Neuronal stem cell (in vitro differentiated cells): ENCODE results near the gene NCR3LG1.
A peak's percentile ranks its signal among the peaks of the same experiment; 100 is the strongest.

Source experiments
- DNase-seq: peaks from one replicate; pipeline ENCODE4 v3.0.0-alpha.2; 2013; ENCODE audit warnings: low spot score
- H2AFZ ChIP-seq: one replicate; pipeline ENCODE4 v1.6.1; 2013; ENCODE audit warnings: mild to moderate bottlenecking, low read length, inconsistent platforms
- H2AK5ac ChIP-seq: 2 replicates; pipeline ENCODE4 v1.6.1; 2013; ENCODE audit warnings: low read depth, mild to moderate bottlenecking, inconsistent platforms, low read length, moderate library complexity, mixed read lengths
- H2BK120ac ChIP-seq: 2 replicates; pipeline ENCODE4 v1.6.1; 2013; ENCODE audit warnings: low read depth, mild to moderate bottlenecking, inconsistent platforms, low read length, moderate library complexity, mixed read lengths
- H2BK12ac ChIP-seq: one replicate; pipeline ENCODE4 v1.6.1; 2013; ENCODE audit warnings: low read length, inconsistent platforms
- H2BK15ac ChIP-seq: 2 replicates; pipeline ENCODE4 v1.6.1; 2013; ENCODE audit warnings: mild to moderate bottlenecking, low read length, inconsistent platforms, mixed read lengths
- H2BK5ac ChIP-seq: one replicate; pipeline ENCODE4 v1.6.1; 2013; ENCODE audit warnings: inconsistent platforms, mild to moderate bottlenecking, low read length, moderate library complexity
- H3K14ac ChIP-seq: one replicate; pipeline ENCODE4 v1.6.1; 2013; ENCODE audit warnings: low read length, inconsistent platforms
- H3K18ac ChIP-seq: 2 replicates; pipeline ENCODE4 v1.6.1; 2013; ENCODE audit warnings: low read length, inconsistent platforms
- H3K23ac ChIP-seq: 2 replicates; pipeline ENCODE4 v1.6.1; 2013; ENCODE audit warnings: low read depth, mild to moderate bottlenecking, mixed read lengths, low read length, inconsistent platforms; ENCODE audit not compliant: poor library complexity
- H3K27ac ChIP-seq: replicated peaks from 3 replicates; pipeline ENCODE4 v1.5.1; 2013; ENCODE audit warnings: low read length, inconsistent platforms
- H3K27me3 ChIP-seq, 3 experiments: 2 replicates each; pipeline ENCODE4 v1.6.1; 2013; ENCODE audit warnings: low read length in 3 of 3, mild to moderate bottlenecking in 2 of 3, inconsistent platforms in 1 of 3, low read depth in 1 of 3, mixed read lengths in 1 of 3, moderate library complexity in 1 of 3; ENCODE audit not compliant: control insufficient read depth in 3 of 3, insufficient read depth in 3 of 3
- H3K36me3 ChIP-seq, 2 donors: replicated peaks in 1 of 2; 2 replicates each; pipeline ENCODE4 v1.6.1; 2013; ENCODE audit warnings: low read length in 2 of 2; ENCODE audit not compliant: control insufficient read depth in 2 of 2, insufficient read depth in 2 of 2
- H3K4ac ChIP-seq: 2 replicates; pipeline ENCODE4 v1.6.1; 2013; ENCODE audit warnings: inconsistent platforms, mild to moderate bottlenecking, low read length, moderate library complexity
- H3K4me1 ChIP-seq, 2 donors: 1 replicate in 1 of 2; 2 replicates in 1 of 2; pipeline ENCODE4 v1.6.1; 2013; ENCODE audit warnings: low read length in 2 of 2, low read depth in 1 of 2; ENCODE audit not compliant: control insufficient read depth in 2 of 2, insufficient read depth in 1 of 2
- H3K4me2 ChIP-seq: one replicate; pipeline ENCODE4 v1.6.1; 2013; ENCODE audit warnings: mild to moderate bottlenecking, low read length, inconsistent platforms; ENCODE audit not compliant: insufficient read depth, poor library complexity, severe bottlenecking
- H3K4me3 ChIP-seq, 2 donors: 2 replicates each; pipeline ENCODE4 v1.5.1; 2013; ENCODE audit warnings: low read length in 2 of 2, mild to moderate bottlenecking in 2 of 2, inconsistent platforms in 1 of 2, moderate library complexity in 1 of 2
- H3K79me1 ChIP-seq: one replicate; pipeline ENCODE4 v1.6.1; 2013; ENCODE audit warnings: low read depth, mild to moderate bottlenecking, inconsistent platforms, low read length, moderate library complexity
- H3K9ac ChIP-seq: one replicate; pipeline ENCODE4 v1.6.1; 2013; ENCODE audit warnings: mild to moderate bottlenecking, low read depth, low read length, inconsistent platforms; ENCODE audit not compliant: poor library complexity
- H3K9me3 ChIP-seq, 2 donors: replicated peaks in 1 of 2; 2 replicates each; pipeline versions ENCODE3 to v1.6.1; 2013; ENCODE audit warnings: low read length in 2 of 2, mild to moderate bottlenecking in 2 of 2, inconsistent platforms in 1 of 2, low read depth in 1 of 2, mixed read lengths in 1 of 2, moderate library complexity in 1 of 2; ENCODE audit not compliant: control insufficient read depth in 2 of 2, insufficient read depth in 1 of 2
- H4K8ac ChIP-seq: one replicate; pipeline ENCODE4 v1.6.1; 2013; ENCODE audit warnings: low read depth, mild to moderate bottlenecking, inconsistent platforms, low read length, moderate library complexity
- H4K91ac ChIP-seq: one replicate; pipeline ENCODE4 v1.6.1; 2013; ENCODE audit warnings: low read length, low read depth, mild to moderate bottlenecking, inconsistent platforms; ENCODE audit not compliant: poor library complexity
- WGBS, 2 donors: extraction: QIAGEN DNeasy Blood & Tissue Kit; methylation state at CpG; one replicate each; pipeline ENCODE4 v1.1.7; 2013; ENCODE audit warnings: missing lambda C conversion rate in 2 of 2, mixed read lengths in 1 of 2; ENCODE audit not compliant: insufficient read length in 2 of 2, insufficient replicate concordance in 1 of 2; ENCODE audit errors: extremely low coverage in 2 of 2; 5-methylcytosine and 5-hydroxymethylcytosine counted together

NCR3LG1 gene

DNA sequence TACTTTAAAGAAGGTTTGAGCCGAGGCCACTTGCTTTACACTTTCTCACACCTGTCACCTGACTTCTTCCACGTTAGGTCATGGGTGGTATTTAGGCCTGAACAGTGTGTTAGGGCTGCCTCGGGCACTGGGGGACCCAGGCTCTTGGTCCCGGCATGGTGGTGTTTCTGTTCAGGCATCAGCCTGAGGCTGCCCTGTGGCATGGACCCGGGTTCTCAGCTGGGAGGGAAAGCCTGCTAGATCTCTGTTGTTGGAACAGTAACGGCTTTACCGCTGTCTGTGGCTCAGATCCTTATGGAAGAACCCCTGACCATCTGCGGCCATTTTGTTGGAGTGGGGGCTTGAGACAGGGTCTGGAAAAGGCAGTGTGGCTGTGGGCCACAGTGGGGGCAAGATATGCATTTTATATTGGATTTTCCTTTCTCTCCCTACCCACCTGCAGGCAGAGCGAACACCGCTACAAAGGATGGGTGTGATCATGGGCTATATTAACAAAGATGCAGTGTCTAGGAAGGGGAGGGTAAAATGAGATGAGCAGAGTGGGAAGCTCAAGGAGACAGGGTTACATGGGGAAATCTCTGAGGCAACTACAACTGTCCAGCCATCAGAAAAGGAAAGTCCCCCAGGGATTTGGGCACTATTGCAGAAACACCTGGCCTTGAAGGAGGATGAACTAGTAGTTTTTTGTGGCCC, 38.5 kb downstream of the NCR3LG1 start:
- Histone ChIP-seq H2BK15ac (no peak overlapping the region), H3K27ac (no peak overlapping the region), H3K9ac (no peak overlapping the region), H4K91ac (no peak overlapping the region), H3K27me3 (peaks cover 0 to 52% (median 5%) of the 10 kb centered on the region in 3 experiments), H4K8ac (no peak overlapping the region), H3K4ac (no peak overlapping the region), H2AK5ac (no peak overlapping the region), H3K4me3 (peak overlapping the region in 1 of 2 donors; percentile 54), H2AFZ (peak overlapping the region; percentile 100), H3K4me1 (peaks cover 2 to 5% of the 10 kb centered on the region in 2 donors), H2BK120ac (no peak overlapping the region), H3K79me1 (no peaks in the 10 kb centered on the region), H3K18ac (peak overlapping the region; percentile 38), H3K9me3 (peaks cover 5 to 8% of the 10 kb centered on the region in 2 donors), H2BK12ac (no peak overlapping the region), H3K14ac (no peak overlapping the region), H3K23ac (no peak overlapping the region), H2BK5ac (no peak overlapping the region), H3K4me2 (peak overlapping the region; percentile 38), H3K36me3 (no peaks in the 10 kb centered on the region)
- DNase-seq, result no peak
- WGBS, 2 donors, result no CpG with 5 or more reads among the region's 10 CpGs

DNA sequence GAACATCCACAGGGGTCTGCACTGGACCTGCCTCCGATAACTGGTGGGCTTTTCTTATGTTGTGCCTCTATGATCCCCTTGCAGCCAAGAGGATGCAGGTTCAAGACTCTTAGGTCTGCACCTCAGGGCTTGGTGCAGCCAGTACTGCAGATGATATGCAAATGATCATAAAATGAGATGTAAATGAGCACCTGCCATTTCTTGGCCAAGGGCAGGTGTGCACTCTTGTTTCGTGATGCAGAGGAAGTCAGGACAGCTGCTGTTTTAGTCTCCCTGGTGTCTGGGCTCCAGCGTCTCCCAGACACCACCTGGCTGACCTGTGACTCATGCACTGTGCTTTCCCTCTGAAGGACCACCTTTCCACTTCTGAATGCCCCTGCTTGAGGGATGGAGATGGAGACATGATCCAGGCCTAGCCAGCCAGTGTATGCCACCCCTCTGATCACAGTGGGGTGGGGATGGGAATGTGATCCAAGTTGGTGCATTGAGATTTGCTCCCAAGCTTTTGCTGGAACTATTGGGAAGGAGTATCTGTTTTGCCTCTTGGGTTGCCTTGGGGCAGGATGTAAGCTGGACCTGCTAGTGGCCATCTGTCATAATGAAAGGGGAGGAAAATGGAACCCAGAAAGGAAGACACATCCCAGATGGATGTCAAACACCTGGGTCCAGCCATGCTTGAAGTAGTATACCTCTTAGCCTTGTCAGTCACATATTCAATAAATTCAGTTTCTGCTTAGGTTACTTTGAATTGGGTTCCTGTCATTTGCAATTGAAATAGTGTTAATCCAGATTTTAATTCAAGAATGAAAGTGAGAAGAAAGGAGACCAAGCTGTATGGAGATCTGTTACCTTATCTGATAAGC, 40.1 kb downstream of the NCR3LG1 start:
- H3K27me3 ChIP-seq, result peaks cover 0 to 49% (median 5%) of the 10 kb centered on the region in 3 experiments
- H3K4me3 ChIP-seq, result no peak overlapping the region
- WGBS, 2 donors, result no CpG with 5 or more reads among the region's 3 CpGs
- no peak for DNase-seq
- H3K9me3 ChIP-seq, result peaks cover 5 to 8% of the 10 kb centered on the region in 2 donors
- H3K36me3 ChIP-seq, result no peaks in the 10 kb centered on the region
- no peak overlapping the region for H3K23ac ChIP-seq
- no peak overlapping the region for H2AFZ ChIP-seq
- H3K4ac ChIP-seq, result no peak overlapping the region
- peak overlapping the region; percentile 40 for H2BK15ac ChIP-seq
- H2BK120ac ChIP-seq, result peak overlapping the region; percentile 6
- peaks cover 2 to 5% of the 10 kb centered on the region in 2 donors for H3K4me1 ChIP-seq
- no peak overlapping the region for H3K4me2 ChIP-seq
- H4K8ac ChIP-seq, result no peak overlapping the region
- H3K14ac ChIP-seq, result no peak overlapping the region
- H2BK5ac ChIP-seq, result no peak overlapping the region
- no peak overlapping the region for H2BK12ac ChIP-seq
- H4K91ac ChIP-seq, result peak overlapping the region; percentile 3
- no peak overlapping the region for H3K27ac ChIP-seq
- peak overlapping the region; percentile 71 for H2AK5ac ChIP-seq
- H3K18ac ChIP-seq, result no peak overlapping the region
- no peaks in the 10 kb centered on the region for H3K79me1 ChIP-seq
- no peak overlapping the region for H3K9ac ChIP-seq

DNA sequence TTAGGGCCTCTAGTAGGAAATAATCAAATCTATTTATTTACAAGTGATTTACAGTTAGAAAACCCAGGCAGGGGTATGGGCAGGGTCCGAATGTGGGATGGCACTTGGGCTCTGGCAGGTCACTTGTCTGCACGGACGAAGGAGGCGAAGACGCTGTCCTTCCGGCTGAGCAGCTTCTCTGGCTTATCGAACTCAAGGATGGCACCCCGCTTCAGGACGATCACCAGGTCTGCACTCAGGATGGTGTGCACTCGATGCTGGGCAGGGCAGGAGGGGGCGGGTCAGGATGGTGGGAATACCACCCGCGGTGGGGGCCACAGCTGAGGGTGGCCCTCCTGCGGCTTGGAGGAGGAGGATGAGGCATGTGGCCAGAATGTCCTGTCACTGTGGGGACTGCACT, 41.3 kb downstream of the NCR3LG1 start:
- H4K8ac ChIP-seq, result peak overlapping the region; percentile 31
- no peaks in the 10 kb centered on the region for H3K79me1 ChIP-seq
- peak overlapping the region; percentile 20 for H2AK5ac ChIP-seq
- peak overlapping the region; percentile 94 for H2BK15ac ChIP-seq
- no peak overlapping the region for H2BK12ac ChIP-seq
- H3K27me3 ChIP-seq, result peaks cover 0 to 40% (median 5%) of the 10 kb centered on the region in 3 experiments
- H3K4me1 ChIP-seq, result peaks cover 2 to 5% of the 10 kb centered on the region in 2 donors
- H3K4me3 ChIP-seq, result no peak overlapping the region
- no peak overlapping the region for H3K9ac ChIP-seq
- H3K23ac ChIP-seq, result no peak overlapping the region
- H3K36me3 ChIP-seq, result no peaks in the 10 kb centered on the region
- no peak overlapping the region for H2AFZ ChIP-seq
- no peak overlapping the region for H3K4ac ChIP-seq
- no peak overlapping the region for H4K91ac ChIP-seq
- DNase-seq, result no peak
- no peak overlapping the region for H2BK5ac ChIP-seq
- WGBS, 2 donors, result no CpG with 5 or more reads among the region's 14 CpGs
- no peak overlapping the region for H3K4me2 ChIP-seq
- no peak overlapping the region for H3K18ac ChIP-seq
- H3K27ac ChIP-seq, result no peak overlapping the region
- H3K14ac ChIP-seq, result peak overlapping the region; percentile 15
- H2BK120ac ChIP-seq, result no peak overlapping the region
- peaks cover 0 to under 1% of the 10 kb centered on the region in 2 donors for H3K9me3 ChIP-seq

DNA sequence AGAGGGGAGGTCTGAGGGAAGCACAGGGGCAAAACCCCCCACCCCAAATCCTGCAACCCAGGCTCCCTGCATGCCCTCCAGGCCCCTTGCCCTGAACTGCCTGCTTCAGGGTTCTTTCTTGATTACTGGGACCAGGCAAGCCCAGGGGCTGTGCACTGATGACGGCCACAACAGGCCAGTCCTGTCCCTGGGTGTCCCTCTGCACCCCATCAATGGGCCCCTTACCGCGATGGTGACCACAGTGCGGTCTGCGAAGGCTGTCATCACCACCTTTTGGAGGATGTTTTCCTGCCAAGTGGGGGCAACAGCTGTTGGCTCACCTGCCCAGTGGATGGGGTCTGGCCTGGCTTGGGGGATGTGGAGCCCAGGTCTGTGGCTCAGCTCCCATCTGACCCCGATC, 41.9 kb downstream of the NCR3LG1 start:
- WGBS, 2 donors, result no CpG with 5 or more reads among the region's 6 CpGs
- H2AK5ac ChIP-seq, result peak overlapping the region; percentile 20
- H3K4ac ChIP-seq, result no peak overlapping the region
- H2AFZ ChIP-seq, result no peak overlapping the region
- H2BK12ac ChIP-seq, result peak overlapping the region; percentile 87
- no peaks in the 10 kb centered on the region for H3K36me3 ChIP-seq
- H3K4me2 ChIP-seq, result no peak overlapping the region
- H3K4me1 ChIP-seq, result peaks cover 2 to 5% of the 10 kb centered on the region in 2 donors
- H3K9ac ChIP-seq, result no peak overlapping the region
- peak overlapping the region; percentile 52 for H3K18ac ChIP-seq
- H2BK15ac ChIP-seq, result peak overlapping the region; percentile 94
- H4K91ac ChIP-seq, result peak overlapping the region; percentile 20
- H3K27me3 ChIP-seq, result peaks cover 0 to 43% (median 5%) of the 10 kb centered on the region in 3 experiments
- no peak overlapping the region for H2BK120ac ChIP-seq
- H3K27ac ChIP-seq, result no peak overlapping the region
- no peak for DNase-seq
- H3K4me3 ChIP-seq, result no peak overlapping the region
- no peaks in the 10 kb centered on the region for H3K9me3 ChIP-seq
- H3K14ac ChIP-seq, result no peak overlapping the region
- no peak overlapping the region for H4K8ac ChIP-seq
- H2BK5ac ChIP-seq, result no peak overlapping the region
- H3K79me1 ChIP-seq, result no peaks in the 10 kb centered on the region
- peak overlapping the region; percentile 63 for H3K23ac ChIP-seq
